ENCODE data around the gene PGBD2.

Gene PGBD2

GRCh38 chr1:248858891-248859889 is 46.8 kb upstream of the PGBD2 start, which contains the start of gene ZNF692:
TSS of gene ZNF692 (minus strand) at chr1:248859085. CDS start at chr1:248858309, 776 bp downstream.
- peak; percentile 100 for DNase-seq
- TF ChIP-seq, protein P1, sequence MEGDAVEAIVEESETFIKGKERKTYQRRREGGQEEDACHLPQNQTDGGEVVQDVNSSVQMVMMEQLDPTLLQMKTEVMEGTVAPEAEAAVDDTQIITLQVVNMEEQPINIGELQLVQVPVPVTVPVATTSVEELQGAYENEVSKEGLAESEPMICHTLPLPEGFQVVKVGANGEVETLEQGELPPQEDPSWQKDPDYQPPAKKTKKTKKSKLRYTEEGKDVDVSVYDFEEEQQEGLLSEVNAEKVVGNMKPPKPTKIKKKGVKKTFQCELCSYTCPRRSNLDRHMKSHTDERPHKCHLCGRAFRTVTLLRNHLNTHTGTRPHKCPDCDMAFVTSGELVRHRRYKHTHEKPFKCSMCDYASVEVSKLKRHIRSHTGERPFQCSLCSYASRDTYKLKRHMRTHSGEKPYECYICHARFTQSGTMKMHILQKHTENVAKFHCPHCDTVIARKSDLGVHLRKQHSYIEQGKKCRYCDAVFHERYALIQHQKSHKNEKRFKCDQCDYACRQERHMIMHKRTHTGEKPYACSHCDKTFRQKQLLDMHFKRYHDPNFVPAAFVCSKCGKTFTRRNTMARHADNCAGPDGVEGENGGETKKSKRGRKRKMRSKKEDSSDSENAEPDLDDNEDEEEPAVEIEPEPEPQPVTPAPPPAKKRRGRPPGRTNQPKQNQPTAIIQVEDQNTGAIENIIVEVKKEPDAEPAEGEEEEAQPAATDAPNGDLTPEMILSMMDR (IDR thresholded peaks at IDR 0.05; ENCODE audit: low read depth, low read length) = no peak

DNA sequence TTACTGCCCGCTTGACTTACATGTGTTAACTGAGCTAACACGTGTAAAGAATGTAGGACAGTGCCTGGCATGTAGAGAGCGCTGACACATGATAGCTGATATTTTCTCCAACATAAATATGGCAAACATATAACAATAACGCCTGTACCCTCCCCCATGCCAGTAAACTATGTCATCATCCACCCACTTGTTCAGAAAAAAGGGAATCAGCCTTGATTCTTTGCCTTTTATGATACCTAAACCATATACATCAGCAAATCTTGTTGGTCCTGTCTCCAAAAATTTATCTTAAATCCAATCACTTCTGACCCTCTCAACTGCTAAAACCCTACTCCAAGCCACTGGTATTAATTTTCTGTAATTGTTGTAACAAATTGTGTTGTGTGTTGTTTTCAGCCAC is 46.0 kb upstream of the PGBD2 start:
- TF ChIP-seq, protein P1 (IDR thresholded peaks at IDR 0.05; ENCODE audit: low read depth, low read length) = no peak
- Histone ChIP-seq H3K36me3 (peaks cover 11% of the 10 kb centered on the region), H3K4me3 (ENCODE audit: low read depth, low read length) (no peak overlapping the region), H3K27me3 (ENCODE audit: insufficient read depth, low read depth, severe bottlenecking) (no peaks in the 10 kb centered on the region), H3K9me3 (ENCODE audit: severe bottlenecking) (no peaks in the 10 kb centered on the region), H3K27ac (no peak overlapping the region)
- no peak for DNase-seq

More at GRCh38 chr1:248858891-248859889, 46.8 kb upstream of the PGBD2 start, which contains the start of gene ZNF692:
- H3K27me3 ChIP-seq (ENCODE audit: insufficient read depth, low read depth, severe bottlenecking) = no peaks in the 10 kb centered on the region
- H3K27ac ChIP-seq = peak within 1 kb of the TSS; percentile 93
- peak within 1 kb of the TSS; percentile 71 for H3K4me3 ChIP-seq (ENCODE audit: low read depth, low read length)
- peaks cover 19% of the 10 kb centered on the region for H3K36me3 ChIP-seq
- H3K9me3 ChIP-seq (ENCODE audit: severe bottlenecking) = no peaks in the 10 kb centered on the region

DNA sequence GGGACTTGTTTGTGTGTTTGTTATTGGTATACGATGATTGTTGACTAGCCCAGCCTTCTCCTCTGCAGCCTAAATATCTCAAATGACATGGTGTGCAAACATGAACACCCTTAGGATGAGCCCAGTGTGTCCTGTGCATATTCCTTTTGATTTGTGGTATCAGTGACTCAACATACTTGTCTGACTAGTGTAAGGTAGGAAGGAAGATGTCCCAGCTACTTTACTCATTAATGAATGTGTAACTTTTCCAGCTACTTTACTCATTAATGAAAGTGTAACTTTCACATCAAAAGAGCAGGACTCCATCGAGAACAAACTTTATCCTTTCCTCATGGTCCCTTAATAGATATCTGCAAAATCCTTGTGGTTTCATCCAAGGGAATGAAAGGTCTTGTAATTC is 44.4 kb upstream of the PGBD2 start:
- Histone ChIP-seq H3K9me3 (ENCODE audit: severe bottlenecking) (no peaks in the 10 kb centered on the region), H3K36me3 (no peaks in the 10 kb centered on the region; the same call in 1 of the 2 replicates), H3K27me3 (ENCODE audit: insufficient read depth, low read depth, severe bottlenecking) (no peaks in the 10 kb centered on the region), H3K27ac (no peak overlapping the region), H3K4me3 (ENCODE audit: low read depth, low read length) (no peak overlapping the region)
- TF ChIP-seq, protein P1 (IDR thresholded peaks at IDR 0.05; ENCODE audit: low read depth, low read length) = no peak
- no peak for DNase-seq

- DNase-seq = no peak
- no peaks in the 10 kb centered on the region for H3K36me3 ChIP-seq
- H3K27ac ChIP-seq = 0 out of 2 replicates have a peak overlapping the region, but pooled peaks have one; percentile 51
Measured at GRCh38 chr1:248862695-248862997, 43.4 kb upstream of the PGBD2 start.

GRCh38 chr1:248862998-248863881 is 42.8 kb upstream of the PGBD2 start:
- H3K4me3 ChIP-seq (ENCODE audit: low read depth, low read length) = peak overlapping the region; percentile 62
- H3K9me3 ChIP-seq (ENCODE audit: severe bottlenecking) = no peaks in the 10 kb centered on the region
- H3K27ac ChIP-seq = peak overlapping the region; percentile 51
- H3K27me3 ChIP-seq (ENCODE audit: insufficient read depth, low read depth, severe bottlenecking) = no peaks in the 10 kb centered on the region
- DNase-seq = peak; percentile 96
- H3K36me3 ChIP-seq = no peaks in the 10 kb centered on the region
- TF ChIP-seq, protein P1 (IDR thresholded peaks at IDR 0.05; ENCODE audit: low read depth, low read length) = no peak

More at GRCh38 chr1:248862695-248862997, 43.4 kb upstream of the PGBD2 start:
- Histone ChIP-seq H3K4me3 (ENCODE audit: low read depth, low read length) (peak overlapping the region; percentile 62), H3K27me3 (ENCODE audit: insufficient read depth, low read depth, severe bottlenecking) (no peaks in the 10 kb centered on the region), H3K9me3 (ENCODE audit: severe bottlenecking) (no peaks in the 10 kb centered on the region)
- TF ChIP-seq, protein P1 (IDR thresholded peaks at IDR 0.05; ENCODE audit: low read depth, low read length) = no peak

All from WERI-Rb-1 (cell line).